SHP77 (cell line): ENCODE results near the gene ABCG1.
A peak's percentile ranks its signal among the peaks of the same experiment; 100 is the strongest.

Source experiments
- DNase-seq, 2 experiments: peaks; one replicate each; lab custom pipeline; 2025; lab: John Stamatoyannopoulos, UW

ABCG1 gene

GRCh38 chr21:42307106-42307505 is 88.2 kb downstream of the ABCG1 start:
- no peak for DNase-seq

- no peak for DNase-seq
Observed at GRCh38 chr21:42308161-42308913, 89.4 kb downstream of the ABCG1 start.

- DNase-seq: peak; percentile 19 to 25
Observed at GRCh38 chr21:42308914-42309752, 90.2 kb downstream of the ABCG1 start.

- DNase-seq: peak; percentile 36 to 45
Observed at GRCh38 chr21:42309753-42310213, 90.8 kb downstream of the ABCG1 start.

GRCh38 chr21:42310411-42311001 is 91.6 kb downstream of the ABCG1 start:
- DNase-seq: no peak

- DNase-seq: no peak
Observed at GRCh38 chr21:42311160-42311559, 92.2 kb downstream of the ABCG1 start.

- no peak for DNase-seq
Observed at GRCh38 chr21:42311816-42312625, 93.1 kb downstream of the ABCG1 start.

- no peak for DNase-seq
Observed at GRCh38 chr21:42312626-42313104, 93.7 kb downstream of the ABCG1 start.

GRCh38 chr21:42313501-42313969 is 94.6 kb downstream of the ABCG1 start:
- peak; percentile 51 to 69 for DNase-seq

GRCh38 chr21:42314616-42315295 is 95.8 kb downstream of the ABCG1 start:
- no peak for DNase-seq

GRCh38 chr21:42315296-42315891 is 96.5 kb downstream of the ABCG1 start, which contains the start of gene TFF3:
Gene TFF3, minus strand, starts transcription at chr21:42315409. Its CDS starts 35 bp downstream, at chr21:42315374.
- DNase-seq: peak; percentile 97 to 98

GRCh38 chr21:42316891-42317290 is 98.0 kb downstream of the ABCG1 start:
- DNase-seq: no peak

- DNase-seq: peak in 1 of 2 experiments; percentile 31
Observed at GRCh38 chr21:42317341-42317741, 98.4 kb downstream of the ABCG1 start.

GRCh38 chr21:42317826-42318746 is 99.1 kb downstream of the ABCG1 start:
- no peak for DNase-seq

GRCh38 chr21:42319376-42319775 is 100.4 kb downstream of the ABCG1 start:
- peak; percentile 25 to 37 for DNase-seq

- peak in 1 of 2 experiments; percentile 38 for DNase-seq
Observed at GRCh38 chr21:42319851-42320572, 101.1 kb downstream of the ABCG1 start.

- DNase-seq: no peak
Observed at GRCh38 chr21:42320791-42321190, 101.9 kb downstream of the ABCG1 start.

- DNase-seq: no peak
Observed at GRCh38 chr21:42321231-42321630, 102.3 kb downstream of the ABCG1 start.
